Uterus (tissue), 2 donors: Measurements from ENCODE around the gene CDSN.
"Not testable (repeated sequence)": the region's sequence is repeated elsewhere in the genome, so short reads cannot be mapped to it uniquely, and the experiment has no call there.

Source experiments
- POLR2A ChIP-seq, 2 donors: fragments of 450-650 bp; IDR thresholded peaks; one replicate each; pipeline ENCODE4 v1.6.1; 2016; ENCODE audit warnings: antibody characterized with exemption in 2 of 2, mild to moderate bottlenecking in 1 of 2, moderate library complexity in 1 of 2
- TF ChIP-seq, protein P1 (sequence below), 4 experiments: fragments of 200-600 bp in 2 of 4; fragments of 450-650 bp in 2 of 4; sonication (generic) in 2 of 4; IDR thresholded peaks; one replicate each; pipeline ENCODE4 v1.5.1; 2016 to 2019; ENCODE audit warnings: antibody characterized with exemption in 4 of 4, mild to moderate bottlenecking in 2 of 4, moderate library complexity in 1 of 4

- TF ChIP-seq, protein P1, sequence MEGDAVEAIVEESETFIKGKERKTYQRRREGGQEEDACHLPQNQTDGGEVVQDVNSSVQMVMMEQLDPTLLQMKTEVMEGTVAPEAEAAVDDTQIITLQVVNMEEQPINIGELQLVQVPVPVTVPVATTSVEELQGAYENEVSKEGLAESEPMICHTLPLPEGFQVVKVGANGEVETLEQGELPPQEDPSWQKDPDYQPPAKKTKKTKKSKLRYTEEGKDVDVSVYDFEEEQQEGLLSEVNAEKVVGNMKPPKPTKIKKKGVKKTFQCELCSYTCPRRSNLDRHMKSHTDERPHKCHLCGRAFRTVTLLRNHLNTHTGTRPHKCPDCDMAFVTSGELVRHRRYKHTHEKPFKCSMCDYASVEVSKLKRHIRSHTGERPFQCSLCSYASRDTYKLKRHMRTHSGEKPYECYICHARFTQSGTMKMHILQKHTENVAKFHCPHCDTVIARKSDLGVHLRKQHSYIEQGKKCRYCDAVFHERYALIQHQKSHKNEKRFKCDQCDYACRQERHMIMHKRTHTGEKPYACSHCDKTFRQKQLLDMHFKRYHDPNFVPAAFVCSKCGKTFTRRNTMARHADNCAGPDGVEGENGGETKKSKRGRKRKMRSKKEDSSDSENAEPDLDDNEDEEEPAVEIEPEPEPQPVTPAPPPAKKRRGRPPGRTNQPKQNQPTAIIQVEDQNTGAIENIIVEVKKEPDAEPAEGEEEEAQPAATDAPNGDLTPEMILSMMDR (IDR thresholded peaks at IDR 0.05): not testable (repeated sequence)
- TF ChIP-seq POLR2A (IDR thresholded peaks at IDR 0.05): not testable (repeated sequence)
These were observed 44.3 kb upstream of the CDSN start for GRCh38 chr6:31164475-31165063.
